Pons (tissue), 1 donor: ENCODE data around the gene PIK3R1.
A peak's percentile ranks its signal among the peaks of the same experiment; 100 is the strongest.

Source experiments
- DNase-seq: peaks from one replicate; pipeline ENCODE4 v3.0.0-alpha.2; 2016; ENCODE audit warnings: low spot score

Gene PIK3R1

DNA sequence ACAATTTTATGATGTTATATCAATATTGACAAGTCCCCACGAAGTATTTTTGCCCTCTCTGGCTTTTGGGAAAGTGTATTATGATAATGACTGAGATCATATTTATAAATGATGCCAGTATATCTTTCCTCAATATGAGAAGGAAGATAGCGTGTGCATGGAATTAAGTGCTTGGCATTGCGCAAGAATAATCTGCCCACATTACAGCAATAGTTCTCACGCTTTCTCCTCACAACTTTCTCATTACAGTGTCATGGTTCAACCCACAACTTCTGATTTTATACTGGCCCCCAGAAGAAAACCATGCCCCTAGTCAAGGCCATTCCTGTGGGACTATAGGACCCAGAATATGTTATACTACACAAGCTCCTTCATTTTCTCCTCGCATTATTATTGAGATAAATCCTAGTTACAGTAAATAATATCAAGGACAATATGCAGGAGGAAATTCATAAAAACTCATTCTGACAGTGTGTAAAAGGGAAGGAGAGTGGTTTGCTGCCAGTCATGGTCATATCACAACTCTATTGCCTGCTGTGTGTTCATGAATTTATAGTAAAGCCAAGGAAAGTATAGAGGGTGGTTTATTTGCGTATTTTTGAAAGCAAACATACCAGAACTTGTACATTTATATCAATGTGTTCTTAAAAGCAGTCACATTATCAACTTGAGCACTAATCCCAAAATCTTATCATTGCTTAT is 114.1 kb downstream of the PIK3R1 start:
- DNase-seq = no peak

DNA sequence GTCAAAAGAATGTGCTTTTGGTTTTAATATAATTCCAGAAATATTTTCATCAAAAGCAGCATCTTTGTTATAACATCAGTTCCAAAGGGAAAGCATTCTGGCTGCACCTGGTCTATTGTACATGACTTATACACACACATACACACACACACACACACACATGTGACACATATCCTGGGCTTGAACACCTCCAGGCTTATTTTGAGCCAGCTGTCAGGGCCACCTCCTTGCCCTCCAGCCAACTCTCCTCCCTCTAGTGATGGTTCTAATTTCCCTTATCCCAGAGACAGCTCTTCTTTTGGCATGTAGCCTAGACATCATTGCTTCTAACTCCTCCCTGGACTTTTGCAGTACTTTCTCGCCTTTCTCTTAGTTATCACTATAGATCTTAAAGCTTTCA is 115.0 kb downstream of the PIK3R1 start:
- no peak for DNase-seq

DNA sequence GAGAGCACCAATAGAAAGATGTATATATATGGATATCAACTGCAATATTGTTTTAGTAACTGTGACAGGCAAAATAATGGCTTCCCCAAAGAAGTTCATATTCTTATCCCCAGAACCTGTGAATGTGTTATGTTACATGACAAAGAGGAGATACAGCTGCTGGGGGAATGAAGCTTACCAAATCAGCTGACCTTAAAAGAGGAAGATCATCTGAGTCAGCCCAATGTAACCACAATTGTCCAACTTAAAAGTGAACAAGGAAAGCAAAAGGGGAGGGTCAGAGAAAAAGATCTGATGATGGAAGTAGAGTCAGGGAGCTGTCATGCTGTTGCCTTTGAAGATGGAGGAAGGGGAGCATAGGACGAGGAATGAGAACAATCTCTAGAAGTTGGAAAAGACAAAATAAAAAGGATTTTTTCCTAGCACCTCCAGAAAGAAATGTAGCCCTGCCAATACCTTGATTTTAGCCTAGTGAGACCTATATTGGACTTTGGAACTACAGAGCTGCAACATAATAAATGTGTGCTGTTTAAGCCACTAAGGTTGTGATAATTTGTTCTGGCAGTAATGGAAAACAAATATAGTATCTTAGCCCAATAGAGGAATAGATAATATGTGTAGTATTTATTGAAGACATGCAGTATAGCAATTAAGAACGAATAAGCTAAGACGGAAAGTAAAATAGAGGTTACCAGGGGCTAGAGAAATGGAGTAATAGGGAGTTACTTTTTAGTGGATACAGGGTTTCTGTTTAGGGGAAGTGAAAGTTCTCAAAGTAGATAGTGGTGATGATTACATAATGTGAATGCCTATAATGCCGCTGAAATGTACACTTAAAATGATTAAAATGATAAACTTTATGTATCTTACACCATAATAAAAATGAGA is 115.9 kb downstream of the PIK3R1 start:
- DNase-seq = peak; percentile 68

DNA sequence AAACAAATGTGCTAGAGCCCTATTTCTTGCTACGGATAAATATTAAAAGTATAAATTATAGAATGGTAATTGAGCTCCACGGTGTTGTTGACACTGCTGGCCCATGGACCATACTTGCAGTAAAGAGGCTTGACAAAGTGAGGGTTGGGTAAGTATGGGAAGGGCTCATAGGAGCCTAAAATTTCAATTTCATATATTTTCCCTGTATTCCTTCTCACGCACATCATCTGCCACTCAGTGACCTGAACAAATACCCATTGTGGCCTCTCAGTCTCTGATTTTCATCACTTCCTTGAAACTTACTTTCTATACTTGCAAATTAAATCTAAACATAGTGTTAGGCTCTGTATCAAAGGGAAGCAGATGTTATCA is 116.5 kb downstream of the PIK3R1 start:
- DNase-seq = no peak

DNA sequence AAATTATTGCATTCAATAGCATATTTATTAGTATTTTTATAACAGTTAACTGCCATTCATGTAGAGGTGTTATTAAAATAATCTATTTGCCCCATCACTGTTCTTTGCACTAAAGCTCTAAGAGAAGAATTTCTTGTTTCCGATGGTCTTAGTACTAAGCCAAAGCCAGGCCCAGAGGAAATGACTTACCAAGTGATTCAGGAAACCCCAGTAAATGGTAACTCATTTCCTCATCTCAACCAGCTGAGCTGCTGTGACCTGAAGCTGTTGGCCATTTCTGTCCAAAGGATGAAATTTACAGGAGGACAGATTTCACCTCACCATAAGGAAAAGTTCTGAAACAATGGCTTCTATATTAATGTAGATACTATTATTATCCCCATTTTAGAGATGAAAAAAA is 117.0 kb downstream of the PIK3R1 start:
- no peak for DNase-seq

DNA sequence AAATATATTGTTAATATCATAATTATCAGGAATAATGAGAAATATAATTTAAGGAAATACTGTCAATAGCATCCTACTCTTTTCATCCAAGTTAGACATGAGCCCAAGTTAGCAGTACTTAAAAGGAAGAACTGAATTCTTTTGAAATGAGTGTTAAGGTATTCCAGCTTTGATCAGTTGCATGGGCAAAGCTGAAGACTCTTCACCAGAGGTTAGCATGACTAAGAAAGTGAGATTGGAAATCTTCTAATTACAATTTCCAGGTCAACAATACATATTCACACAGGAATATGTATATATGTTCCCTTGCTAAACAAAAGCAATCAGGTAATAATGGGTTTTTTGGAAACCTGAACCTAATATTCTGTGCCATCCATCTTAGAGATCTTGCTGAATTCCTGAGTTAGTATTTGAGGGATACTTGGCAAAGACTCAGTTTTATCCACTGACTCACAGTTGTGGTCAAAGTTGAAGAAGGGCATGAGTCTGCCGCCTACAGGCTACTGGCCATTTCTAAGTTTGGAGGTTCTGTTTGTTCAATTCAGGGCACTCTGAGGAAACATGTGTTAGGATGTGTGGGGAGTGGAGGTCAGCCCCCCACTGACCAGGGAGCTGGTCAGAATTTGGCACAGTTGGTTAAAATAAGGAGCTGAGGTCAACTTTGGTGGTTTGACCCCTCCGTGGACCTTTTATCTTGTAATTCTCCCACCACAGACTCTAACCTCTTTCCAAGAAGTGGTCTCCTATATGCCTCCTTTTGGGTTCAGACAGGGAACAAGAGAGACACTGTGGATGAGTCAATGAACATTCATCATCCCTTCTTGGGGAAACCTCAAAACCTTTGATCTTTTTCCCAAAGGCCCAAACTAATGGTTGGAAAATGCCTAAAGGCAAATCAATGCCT is 118.3 kb downstream of the PIK3R1 start:
- no peak for DNase-seq

DNA sequence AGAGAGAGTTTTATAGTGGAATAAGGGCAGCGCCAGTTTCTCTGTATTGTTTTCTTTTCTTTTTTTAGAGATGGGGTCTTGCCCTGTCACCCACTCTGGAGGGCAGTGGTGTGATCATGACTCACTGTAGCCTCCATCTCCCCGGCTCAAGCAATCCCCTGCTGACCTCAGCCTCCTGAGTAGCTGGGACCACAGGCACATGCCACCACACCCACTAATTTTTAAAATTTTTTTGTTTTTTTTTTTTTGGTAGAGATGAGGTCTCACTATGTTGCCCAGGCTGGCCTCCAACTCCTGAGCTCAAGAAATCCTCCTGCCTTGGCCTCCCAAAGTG is 119.0 kb downstream of the PIK3R1 start:
- no peak for DNase-seq

DNA sequence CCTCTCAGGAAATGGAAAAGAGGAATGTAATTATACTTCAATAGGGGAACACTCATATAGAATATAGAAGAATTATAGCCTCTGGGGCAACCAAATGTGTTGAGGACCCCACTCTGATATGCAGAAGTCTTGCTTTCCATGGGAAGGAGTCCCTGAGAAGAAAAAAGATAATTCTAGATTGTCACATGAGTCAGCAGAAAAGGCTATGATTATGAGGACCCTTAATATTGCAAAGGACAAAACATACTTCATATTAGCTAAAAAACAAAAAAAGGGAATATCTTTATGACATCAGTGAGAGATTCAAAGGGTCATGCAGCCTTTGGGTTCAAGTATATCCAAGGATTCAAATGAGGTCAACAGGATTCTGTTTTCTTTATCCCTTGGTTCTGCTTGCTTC is 119.5 kb downstream of the PIK3R1 start:
- no peak for DNase-seq

DNA sequence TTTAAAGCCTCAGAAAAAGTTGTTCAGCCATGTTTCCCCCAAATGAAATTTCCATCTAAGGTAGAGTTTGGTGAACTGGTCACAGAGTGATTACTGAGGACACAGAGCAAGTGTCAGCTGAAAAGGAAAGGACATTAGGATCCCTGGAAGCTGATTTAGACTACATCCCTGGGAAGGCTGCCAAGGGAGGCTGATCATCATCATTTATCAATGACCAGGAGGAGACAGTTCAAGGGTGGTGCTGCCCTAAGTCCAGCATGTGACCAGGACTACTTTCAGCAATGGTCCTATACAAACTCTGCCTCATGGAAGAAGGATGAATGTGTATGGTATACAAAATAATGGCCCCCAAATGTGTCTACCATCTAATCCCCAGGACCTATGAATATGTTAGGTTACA is 120.6 kb downstream of the PIK3R1 start:
- no peak for DNase-seq

DNA sequence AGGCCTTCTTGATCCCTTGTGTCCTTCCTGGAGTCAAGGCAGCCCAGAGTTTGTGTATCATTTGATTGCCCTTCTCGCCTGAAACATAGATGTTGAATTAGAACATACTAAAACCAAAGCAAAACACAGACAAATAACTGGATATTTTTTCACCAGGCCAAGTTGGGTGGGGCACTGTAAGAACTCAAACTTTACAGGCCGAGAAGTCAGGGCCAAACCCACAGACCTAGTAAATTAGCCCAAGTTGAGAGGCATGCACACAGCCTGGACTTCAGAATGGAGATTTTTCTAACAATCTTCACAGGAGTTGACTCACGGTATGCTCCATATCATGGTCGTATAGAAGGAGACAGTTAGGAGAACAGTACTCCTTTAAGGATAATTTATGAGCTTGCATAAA is 121.7 kb downstream of the PIK3R1 start:
- no peak for DNase-seq

DNA sequence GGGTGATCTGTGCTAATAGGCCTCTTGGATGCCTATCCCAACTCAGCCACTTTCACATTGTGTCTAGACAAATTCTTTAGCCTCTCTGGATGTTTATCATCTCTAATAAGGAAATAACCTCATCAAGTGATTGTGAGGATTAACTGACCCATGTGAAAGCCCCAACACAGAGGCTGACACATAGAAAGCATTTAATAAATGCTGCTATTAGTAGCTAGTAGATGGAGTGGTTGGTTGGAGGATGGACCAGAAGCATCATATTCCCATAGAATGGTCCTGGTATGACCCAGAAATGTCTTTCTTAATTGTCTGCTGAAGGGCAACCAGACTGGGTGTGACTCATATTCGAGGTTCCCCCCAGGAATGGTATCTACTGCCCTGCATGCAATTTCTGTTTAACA is 124.4 kb downstream of the PIK3R1 start:
- no peak for DNase-seq

DNA sequence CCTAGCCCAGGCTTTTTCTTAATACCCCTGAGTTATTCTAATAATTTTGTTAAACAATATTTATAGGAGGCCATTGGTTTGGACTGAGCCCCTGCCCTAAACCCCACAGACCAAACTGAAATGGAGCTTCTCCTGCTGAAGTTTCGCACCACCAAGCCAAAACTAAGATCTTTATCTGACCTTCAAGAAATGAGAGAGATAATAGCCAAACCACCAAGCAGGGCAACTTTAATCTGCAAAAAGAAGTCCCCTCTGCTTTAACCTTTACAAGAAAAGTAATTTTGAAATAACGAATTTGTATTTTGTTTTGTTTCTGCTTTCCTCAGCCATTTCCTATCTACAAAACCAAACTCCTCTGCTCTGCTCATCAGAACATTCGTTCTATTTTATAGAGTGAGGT is 125.5 kb downstream of the PIK3R1 start:
- no peak for DNase-seq

DNA sequence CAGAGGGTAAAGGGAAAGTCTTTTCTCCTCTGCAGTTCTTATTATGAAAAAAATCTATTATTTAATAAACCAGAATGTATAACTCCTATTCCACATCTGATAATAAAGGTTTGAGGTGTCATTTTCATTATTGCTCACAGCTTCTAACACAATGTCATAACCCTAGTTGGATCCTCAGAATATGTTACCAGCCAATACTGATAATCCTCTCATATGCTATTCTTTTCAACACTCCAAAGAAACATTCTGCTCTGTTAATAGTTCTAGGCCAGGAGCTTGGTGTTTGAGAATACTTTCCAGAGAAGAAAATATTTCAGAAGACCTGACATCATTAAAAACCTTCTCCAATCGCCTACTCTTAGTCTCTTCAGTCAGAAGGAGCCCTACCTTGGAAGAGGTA is 127.1 kb downstream of the PIK3R1 start:
- no peak for DNase-seq

DNA sequence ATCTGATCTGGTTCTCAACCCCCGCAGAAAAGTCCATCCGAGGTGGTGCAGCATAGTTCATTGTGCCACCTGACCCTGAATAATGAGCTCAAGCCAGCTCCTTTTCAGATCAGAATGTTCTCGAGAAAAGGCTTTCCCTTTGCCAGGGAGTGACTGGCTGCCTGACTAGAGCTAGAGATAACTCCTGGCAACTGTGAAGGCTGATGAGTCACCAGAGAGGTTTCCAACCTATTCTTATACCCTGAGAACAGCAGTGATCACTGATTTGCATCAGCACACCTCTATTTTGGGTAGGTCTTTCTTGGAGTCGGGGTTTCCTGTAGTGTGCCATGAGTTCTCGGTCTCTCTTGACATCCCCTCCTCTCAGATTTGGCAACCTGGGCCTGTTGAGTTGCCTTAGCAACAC is 127.9 kb downstream of the PIK3R1 start:
- no peak for DNase-seq

DNA sequence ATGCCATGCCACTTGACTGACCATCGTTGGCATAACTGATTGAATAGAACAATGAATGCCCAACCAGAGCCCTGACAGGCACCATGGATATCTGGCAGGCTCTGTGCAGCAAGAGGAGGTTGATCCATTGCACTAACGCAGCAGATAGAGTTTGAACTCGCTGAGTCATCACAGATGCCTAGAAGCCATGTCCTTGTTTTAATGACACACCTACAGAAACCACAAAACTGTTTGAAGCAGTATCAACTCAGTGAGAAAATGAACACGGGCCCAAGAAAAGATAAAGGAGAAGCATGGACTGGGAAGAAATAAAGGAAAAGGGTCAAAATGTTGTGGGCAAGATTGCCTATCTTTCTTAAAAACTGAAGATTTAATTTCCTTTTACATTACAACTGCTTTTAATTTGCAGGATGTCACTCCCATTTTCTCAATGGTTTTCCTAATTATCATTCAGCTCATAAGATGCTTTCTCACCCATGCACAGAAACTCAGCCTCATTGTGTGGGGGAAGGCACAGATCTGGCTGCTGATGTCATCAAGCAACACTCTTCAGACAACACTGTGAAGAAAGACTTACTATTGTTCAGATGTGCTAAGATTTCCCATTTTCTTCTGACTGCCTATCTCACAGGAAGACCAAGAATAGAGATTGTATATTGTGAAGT is 129.0 kb downstream of the PIK3R1 start:
- DNase-seq = peak; percentile 41

DNA sequence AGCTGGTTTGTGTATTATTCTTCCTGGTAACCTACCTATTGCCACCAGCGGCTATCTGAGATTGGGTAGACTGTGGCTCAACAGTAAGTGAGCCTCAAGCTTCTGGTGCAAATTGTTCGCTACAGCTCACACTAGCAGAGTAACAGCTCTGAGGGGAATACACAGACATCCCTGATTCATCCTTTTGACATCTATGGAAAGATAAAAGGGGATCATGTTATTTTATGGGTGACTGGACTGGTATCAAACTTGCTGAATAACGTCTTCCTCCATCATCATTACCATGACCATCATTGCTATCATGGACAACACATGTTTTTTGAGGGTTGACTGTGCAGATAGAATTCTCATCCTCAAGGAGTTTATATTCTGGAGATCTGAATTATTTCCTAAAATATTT is 129.6 kb downstream of the PIK3R1 start:
- DNase-seq = no peak

DNA sequence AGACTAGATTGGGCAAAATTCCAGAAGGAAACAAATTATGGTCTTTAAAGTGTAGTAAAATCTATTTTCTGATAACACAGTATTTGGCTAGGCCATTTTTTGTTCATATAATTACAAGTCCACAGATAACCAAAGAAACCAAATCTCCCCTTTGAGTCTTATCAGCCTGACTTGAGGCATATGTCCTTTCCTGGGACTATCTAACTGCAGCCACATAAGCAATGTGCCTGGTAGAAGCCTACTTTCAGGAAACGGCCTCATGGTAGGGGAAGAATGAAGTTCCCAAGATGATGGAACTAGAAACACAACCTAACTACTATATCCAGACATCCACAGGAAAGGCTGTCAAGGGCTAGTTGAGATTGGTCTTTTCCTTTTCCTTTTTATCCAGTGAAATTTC is 130.0 kb downstream of the PIK3R1 start:
- DNase-seq = no peak

DNA sequence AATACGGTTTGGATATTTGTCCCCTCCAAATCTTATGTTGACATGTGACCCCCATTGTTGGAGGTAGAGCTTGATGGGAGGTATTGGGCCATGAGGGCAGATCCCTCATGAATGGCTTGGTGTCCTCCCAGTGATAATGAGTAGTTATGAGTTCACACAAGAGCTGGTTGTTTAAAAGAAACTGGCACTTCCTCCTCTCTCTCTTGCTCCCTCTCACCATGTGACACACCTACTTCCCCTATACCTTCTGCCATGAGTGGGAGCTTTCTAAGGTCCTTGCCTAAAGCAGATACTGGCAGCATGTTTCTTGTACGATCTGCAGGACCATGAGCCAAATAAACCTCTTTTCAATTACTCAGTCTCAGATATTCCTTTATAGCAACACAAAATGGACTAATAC is 132.0 kb downstream of the PIK3R1 start:
- DNase-seq = no peak

DNA sequence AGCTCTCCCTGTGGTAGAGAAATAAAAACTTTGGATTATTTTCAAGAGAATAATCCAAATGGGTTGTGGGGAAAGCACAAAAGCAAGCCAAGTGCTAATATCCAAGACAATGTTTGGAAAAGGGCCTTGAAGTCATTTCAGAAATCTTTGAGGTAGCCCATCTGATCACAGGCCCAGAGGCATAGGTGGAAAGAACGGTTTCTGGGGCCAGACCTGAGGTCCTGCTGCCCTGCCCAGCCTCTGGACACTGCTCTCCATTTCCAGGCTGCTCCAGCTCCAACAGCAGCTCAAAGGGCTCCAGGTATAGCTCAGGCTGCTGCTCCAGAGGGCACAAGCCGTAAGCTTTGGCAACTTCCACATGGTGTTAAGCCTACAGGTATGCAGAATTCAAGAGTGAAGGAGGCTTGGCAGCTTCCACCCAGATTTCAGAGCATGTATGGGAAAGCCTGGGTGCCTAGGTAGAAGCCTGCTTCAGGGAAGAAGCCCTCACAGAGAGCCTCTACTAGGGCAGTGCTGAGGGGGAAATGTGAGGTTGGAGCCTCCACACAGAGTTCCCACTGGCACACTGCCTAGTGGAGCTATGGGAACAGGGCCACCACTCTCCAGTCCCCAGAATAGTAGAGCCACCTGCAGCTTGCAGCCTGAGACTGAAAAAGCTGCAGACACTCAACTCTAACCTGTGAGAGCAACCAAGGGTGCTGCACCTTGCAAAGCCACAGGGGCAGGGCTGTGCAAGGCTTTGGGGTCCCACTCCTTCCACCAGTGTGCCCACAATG is 133.1 kb downstream of the PIK3R1 start:
- DNase-seq = no peak

DNA sequence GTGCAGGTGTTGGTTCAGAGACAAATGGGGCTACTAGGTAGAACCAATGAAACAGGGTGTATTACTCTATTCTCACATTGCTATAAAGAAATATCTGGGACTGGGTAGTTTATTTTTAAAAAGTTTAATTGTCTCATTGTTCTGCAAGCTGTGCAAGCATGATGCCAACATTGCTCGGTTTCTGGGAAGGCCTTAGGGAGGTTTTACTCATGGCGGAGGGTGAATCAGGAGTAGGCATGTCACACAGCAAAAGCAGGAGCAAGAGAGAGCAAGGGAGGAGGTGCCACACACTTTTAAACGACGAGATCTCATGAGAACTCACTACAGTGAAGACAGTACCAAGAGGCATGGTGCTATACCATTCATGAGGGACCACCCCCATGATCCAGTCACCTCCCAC is 134.6 kb downstream of the PIK3R1 start:
- no peak for DNase-seq
